GM21367 (cell line): ENCODE data around the gene SRGN.

Experiments used
- ATAC-seq: cut with Tn5 transposase; IDR thresholded peaks from one replicate; pipeline ENCODE4 v1.9.1; 2021; ENCODE audit not compliant: unreplicated experiment

The SRGN gene

DNA sequence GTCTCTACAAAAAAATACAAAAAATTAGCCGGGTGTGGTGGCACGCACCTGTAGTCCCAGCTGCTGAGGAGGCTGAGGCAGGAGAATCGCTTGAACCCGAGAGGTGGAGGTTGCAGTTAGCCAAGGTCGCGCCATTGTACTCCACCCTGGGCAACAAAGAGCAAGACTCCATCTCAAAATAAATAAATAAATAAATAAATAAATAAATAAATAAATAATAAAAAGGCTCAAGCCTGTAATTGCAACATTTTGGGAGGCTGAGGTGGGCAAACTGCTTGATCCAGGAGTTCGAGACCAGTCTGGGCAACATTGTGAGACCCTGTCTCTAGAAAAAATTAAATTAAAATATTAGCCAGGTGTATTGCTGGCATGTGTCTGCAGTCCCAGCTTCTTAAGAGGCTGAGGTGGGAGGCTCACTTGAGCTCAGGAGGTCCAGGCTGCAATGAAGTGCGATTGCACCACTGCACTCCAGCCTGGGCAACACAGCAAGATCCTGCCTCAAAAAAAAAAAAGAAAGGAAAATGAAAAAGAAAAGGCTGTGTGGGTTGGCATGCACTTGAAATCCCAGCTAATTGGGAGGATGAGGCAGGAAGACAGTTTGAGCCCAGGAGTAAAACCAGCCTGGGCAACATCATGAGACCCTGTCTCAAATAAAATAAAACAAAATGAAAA is 27.6 kb upstream of the SRGN start:
- ATAC-seq, result no peak

DNA sequence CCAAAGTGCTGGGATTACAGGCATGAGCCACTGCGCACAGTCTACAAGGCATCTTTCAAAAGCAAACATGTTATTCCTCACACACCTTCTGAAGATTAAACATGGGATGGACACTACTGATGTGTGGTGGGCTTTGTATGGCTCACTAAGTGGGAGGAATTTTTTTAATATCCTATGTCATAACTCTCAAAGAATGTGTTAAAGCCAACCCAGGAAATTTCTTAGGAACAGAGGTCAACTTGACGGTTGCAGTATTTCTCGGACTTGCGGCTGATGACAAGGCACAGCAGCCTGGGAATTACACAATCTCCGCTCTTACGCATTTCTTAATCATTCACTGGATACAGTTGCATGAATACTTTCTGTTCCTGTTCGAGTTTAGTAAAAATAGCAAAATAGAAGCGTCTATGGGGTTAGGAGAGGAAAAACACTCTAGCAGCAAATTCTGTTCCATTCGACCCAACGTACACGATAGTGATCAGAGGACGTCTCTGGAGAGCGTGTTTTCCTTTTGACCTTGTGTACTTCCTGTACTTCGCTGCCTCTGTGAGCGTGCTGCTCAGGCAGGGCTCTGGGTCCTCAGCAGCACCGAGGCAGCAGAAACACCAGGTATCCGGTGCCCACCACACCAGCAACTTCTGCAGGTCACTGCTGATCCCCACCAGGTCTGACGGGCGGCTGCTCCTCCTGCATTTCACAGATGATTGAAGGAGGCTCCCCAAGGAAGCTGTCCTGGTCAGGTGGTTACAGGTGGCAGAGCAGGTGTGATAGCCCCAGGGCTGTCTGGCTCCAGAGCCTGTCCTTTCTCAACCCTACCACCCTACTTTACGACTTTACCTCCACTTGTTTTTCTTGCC is 26.4 kb upstream of the SRGN start:
- ATAC-seq, result peak; percentile 43

DNA sequence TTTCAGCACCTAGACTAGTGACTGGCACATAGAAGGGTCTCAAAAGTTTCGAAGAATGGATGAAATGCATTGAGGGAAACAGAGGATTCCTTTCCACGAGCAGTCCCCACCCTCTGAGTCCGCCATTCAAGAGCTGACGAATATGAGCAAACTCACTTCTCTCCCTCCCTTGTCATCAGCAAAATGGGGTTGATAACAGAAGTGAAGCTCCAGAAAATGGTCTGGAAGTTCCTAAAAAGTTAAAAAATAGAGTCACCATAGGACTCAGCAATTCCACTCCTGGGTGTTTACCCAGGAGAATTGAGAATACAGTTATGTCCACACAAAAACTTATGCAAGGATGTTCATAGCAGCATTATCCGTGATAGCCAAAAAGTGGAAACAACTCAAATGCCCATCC is 25.0 kb upstream of the SRGN start:
- no peak for ATAC-seq

DNA sequence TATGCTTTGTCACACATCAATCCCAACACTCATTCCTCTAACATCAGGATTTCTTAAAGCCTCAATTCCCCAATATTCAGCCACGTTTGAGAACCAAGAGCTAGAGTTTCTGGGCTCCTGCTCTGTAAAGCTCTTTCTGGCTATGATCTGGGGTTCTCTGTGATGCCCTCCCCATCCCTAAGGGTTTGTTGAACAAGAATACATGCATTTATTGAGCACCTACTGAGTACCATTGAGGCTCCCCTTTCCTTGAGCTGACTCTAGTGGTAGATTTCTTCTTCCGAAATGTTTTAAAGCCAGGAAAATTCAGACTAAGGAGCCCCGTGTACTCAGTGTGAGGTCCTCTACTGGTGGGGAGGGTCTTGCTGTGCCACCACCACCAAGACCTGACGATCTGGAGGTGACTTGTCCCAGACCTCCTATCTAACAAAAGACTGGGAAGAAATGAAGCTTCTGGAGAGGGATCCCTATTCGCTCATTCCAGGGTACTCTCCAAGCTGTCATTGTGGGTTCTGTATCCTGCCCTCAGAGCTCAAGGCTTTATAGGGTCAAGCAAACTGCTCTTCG is 23.1 kb upstream of the SRGN start:
- no peak for ATAC-seq

DNA sequence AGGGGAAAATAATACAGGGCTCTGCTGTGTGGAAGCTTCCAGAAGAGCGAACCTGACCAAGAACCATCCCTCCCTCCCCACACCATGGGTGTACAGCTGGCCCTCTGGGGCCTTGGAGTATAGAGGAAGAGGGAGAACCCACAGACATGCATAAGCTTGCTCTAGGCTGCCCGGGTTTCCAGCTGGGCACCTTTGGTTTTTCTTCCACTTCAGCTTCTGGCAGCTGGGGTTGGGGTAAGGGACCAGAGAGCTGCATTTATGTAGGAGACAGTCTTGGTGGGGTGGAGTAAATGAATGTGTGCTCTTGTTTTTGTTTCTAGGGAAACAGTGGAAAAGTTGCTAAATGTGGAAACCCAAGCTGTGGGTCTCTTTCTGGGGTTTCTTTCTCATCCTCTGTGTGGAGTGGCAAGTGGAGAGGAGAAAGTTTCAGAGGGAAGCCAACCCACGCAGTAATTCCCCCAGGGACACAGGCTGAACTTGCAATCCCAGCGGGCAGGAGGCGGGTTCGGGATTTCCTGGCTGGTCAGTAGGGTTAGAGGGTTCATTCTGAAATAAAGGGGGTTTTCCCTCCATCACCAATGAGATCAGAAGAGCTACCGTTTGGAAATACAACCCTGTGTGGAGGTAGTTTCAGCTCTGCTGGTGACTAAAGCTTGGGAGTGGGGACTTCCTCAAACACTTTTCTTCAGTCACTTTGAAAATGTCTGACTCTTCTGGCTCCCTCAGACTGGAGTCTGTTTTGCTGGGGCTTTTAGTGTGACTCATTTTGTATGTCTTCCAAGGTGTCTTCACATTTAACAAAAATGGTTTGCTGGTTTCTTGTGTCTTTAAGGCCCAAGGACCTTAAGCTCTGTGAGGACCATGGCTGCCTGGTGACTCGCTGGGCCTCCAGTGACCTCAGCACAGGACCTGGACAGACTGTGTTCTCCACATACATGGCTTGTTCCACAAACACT is 22.2 kb upstream of the SRGN start:
- ATAC-seq, result peak; percentile 40

DNA sequence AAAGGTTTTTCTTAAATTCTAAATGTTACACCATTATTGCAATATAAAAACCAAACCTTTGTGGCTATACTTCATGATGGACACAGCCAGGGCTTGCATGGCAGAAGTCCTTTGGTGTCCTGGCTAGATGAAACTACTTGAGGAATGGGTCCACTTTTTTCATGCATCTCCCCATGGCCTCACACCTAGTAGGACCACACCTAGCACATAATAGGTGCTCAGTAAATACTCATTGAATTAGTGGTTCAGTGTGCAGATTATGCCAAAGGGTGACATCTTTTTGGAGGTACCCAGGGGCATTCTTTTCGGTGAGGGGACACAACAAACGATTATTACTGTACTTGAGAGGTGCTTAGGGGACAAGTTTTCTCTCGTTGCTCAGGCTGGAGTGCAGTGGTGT is 20.7 kb upstream of the SRGN start:
- no peak for ATAC-seq

- ATAC-seq, result no peak
These were observed 19.4 kb upstream of the SRGN start for GRCh38 chr10:69068549-69068948.

GRCh38 chr10:69069090-69070042 is 18.5 kb upstream of the SRGN start:
- no peak for ATAC-seq

DNA sequence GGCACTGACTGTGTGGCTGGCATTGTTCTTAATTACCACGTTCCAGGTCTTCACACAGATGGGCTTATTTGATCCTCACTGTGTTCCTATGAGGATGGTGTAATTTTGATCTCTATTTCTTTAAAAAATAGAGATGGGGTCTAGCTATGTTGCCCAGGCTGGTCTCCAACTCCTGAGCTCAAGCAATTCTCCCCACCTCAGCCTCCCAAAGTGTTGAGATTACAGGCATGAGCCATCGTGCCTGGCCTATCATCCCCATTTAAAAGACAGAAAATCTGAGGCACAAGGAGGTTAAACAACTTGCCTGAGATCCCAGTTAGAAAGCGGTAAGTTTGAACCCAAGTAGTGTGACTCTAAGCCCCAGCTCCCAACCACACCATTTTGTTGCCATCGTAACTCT is 17.0 kb upstream of the SRGN start:
- ATAC-seq, result no peak

- ATAC-seq, result no peak
These were observed 16.3 kb upstream of the SRGN start for GRCh38 chr10:69071610-69072009.

- ATAC-seq, result no peak
These were observed 14.9 kb upstream of the SRGN start for GRCh38 chr10:69073026-69073425.

DNA sequence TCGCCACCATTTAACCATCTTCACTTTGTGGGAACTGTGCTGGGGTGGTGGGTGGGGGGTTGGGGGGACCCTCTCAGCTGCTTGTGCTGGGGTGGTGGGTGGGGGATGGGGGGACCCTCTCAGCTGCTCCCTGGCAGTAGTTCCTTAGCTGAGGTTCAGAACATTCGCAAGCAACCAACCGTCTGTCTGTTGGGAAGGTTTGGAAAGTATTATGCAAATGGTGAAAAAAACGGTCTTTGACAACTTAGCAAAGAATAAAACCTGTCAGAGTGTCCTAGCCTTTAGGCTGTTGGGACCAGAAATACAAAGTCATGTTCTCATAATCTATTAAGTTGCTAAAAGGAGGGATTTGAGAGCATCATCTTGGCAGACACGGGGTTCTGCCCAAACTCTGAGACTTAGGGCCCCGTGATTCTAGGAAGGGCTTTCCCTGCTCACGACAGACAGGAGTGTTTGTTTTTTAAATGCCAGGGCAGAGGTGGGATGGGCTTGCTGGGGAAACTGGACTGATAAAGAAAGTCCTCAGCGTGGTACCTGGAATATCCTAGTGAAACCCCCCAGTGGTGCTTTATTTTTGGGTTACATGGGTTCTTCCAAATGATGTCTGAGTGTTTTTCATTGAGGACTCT is 14.1 kb upstream of the SRGN start:
- no peak for ATAC-seq

GRCh38 chr10:69074532-69074931 is 13.4 kb upstream of the SRGN start:
- ATAC-seq, result no peak

- ATAC-seq, result no peak
These were observed 12.5 kb upstream of the SRGN start for GRCh38 chr10:69075431-69075830.

- no peak for ATAC-seq
These were observed 9.6 kb upstream of the SRGN start for GRCh38 chr10:69078311-69078710.

DNA sequence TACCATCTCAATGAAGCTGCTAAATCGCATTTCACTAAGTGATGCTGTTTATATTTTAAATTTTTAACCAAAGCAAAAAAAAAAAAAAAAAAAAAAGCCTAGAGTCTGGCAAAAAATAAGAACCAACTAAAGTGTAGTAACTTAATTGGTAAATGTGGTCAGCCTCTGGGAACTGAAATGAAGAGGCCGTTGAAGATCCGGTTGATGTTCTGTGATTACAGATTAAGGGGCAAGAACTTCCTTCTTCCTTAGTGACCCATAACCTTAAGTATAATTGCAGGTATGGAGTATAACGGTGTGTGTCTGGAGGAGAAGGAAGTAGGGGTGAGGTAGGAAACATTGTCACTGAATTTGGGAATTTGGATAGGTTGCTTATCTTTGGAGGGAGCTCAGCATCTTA is 7.7 kb upstream of the SRGN start:
- no peak for ATAC-seq

DNA sequence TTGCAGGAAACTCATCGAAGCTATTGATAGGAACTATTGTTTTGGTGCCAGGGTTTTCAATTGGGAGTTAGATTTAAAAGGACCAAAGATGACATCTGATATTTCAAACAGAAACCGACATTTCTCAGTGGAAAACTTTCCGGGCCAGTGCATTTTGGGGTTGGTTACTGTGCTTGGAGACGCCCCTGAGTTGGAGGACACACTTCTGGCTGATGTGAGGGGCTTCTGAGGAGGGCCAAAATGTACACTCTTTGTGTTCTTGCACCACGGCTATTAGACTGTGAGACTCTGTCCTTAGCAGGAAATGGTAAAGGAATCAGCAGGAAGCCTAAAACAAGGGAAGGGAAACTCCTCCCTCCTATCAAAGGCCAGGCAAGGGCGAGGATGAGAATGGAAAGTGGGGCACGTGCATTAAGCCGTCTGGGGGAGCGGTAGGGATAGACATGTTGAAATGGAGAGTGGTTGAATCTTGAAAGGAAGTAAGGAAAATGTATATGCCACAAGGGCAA is 1.8 kb upstream of the SRGN start:
- ATAC-seq, result no peak

- no peak for ATAC-seq
These were observed 517 bp downstream of the SRGN start for GRCh38 chr10:69088471-69088769.

- ATAC-seq, result no peak
These were observed 1.0 kb downstream of the SRGN start for GRCh38 chr10:69088801-69089501.
